Measurements from ENCODE around the gene ARHGAP6. TPM values are rescaled to one million over a fixed set of nuclear protein-coding genes. Genes with fewer than 3 reads are reported as not detected.
A peak's percentile ranks its signal among the peaks of the same experiment; 100 is the strongest.

Gene ARHGAP6
- polyA plus RNA-seq, 2 of the 4 experiments (the other 2 are of a cell fraction) = 0.04 TPM; not detected in 1

- WGBS (ENCODE audit: missing lambda C conversion rate) = 73% methylated on average over 6 of the region's 7 CpGs
- ChIA-PET POLR2A (no interaction called here), CTCF (no interaction called here)
- no peak for ATAC-seq
- Histone ChIP-seq H3K4me3 (no peak overlapping the region), H3K9me3 (no peaks in the 10 kb centered on the region), H3K27ac (no peak overlapping the region), H3K4me2 (no peak overlapping the region), H3K4me1 (no peaks in the 10 kb centered on the region)
- TF ChIP-seq KDM1A (IDR thresholded peaks at IDR 0.05; ENCODE audit: low read depth) = no peak
- no peak for TF ChIP-seq FOSL2 (IDR thresholded peaks at IDR 0.05)
- TF ChIP-seq FOSL2 (CRISPR knock-in tag; IDR thresholded peaks at IDR 0.05) = no peak
- TF ChIP-seq KDM5A (IDR thresholded peaks at IDR 0.05) = no peak
- no peak for FAIRE-seq
- DNase-seq (ENCODE audit: low read depth in 1 of 2, low spot score in 1 of 2) = no peak
These were observed 517.3 kb downstream of the ARHGAP6 start for GRCh38 chrX:11148401-11148800.

GRCh38 chrX:11146411-11146810 lies 519.3 kb downstream of the ARHGAP6 start:
- H3K4me3 ChIP-seq = no peak overlapping the region
- DNase-seq (ENCODE audit: low read depth in 1 of 2, low spot score in 1 of 2) (no peak), FAIRE-seq (no peak), ATAC-seq (no peak)
- H3K9me3 ChIP-seq = no peaks in the 10 kb centered on the region
- ChIA-PET POLR2A (no interaction called here), CTCF (no interaction called here)
- 50% methylated on average over 1 of the region's 1 CpG for WGBS (ENCODE audit: missing lambda C conversion rate)
- H3K4me1 ChIP-seq = no peaks in the 10 kb centered on the region
- no peak overlapping the region for H3K4me2 ChIP-seq
- no peak overlapping the region for H3K27ac ChIP-seq
- TF ChIP-seq CEBPB (IDR thresholded peaks at IDR 0.05) = no peak
- no peak for TF ChIP-seq SREBF2 (IDR thresholded peaks at IDR 0.05)
- TF ChIP-seq HOXB5 (CRISPR knock-in tag; IDR thresholded peaks at IDR 0.05) = no peak
- no peak for TF ChIP-seq JUN (IDR thresholded peaks at IDR 0.05)
- TF ChIP-seq EHMT2 (IDR thresholded peaks at IDR 0.05; ENCODE audit: low read depth) = no peak
- no peak for TF ChIP-seq EP300 (IDR thresholded peaks at IDR 0.05)
- TF ChIP-seq HEYL (CRISPR knock-in tag; IDR thresholded peaks at IDR 0.05) = no peak
- no peak for TF ChIP-seq KDM5A (IDR thresholded peaks at IDR 0.05)

GRCh38 chrX:11143931-11144678 lies 521.6 kb downstream of the ARHGAP6 start:
- H3K27ac ChIP-seq = no peak overlapping the region
- no peaks in the 10 kb centered on the region for H3K4me1 ChIP-seq
- DNase-seq (ENCODE audit: low read depth in 1 of 2, low spot score in 1 of 2) (peak; percentile 49 to 77), FAIRE-seq (no peak), ATAC-seq (peak; percentile 86 to 97)
- peak overlapping the region; percentile 62 for H3K4me2 ChIP-seq
- no peak overlapping the region for H3K4me3 ChIP-seq
- 20% methylated on average over 16 of the region's 20 CpGs for WGBS (ENCODE audit: missing lambda C conversion rate)
- TF ChIP-seq JUNB (IDR thresholded peaks at IDR 0.05) = no peak
- TF ChIP-seq BHLHE40 (IDR thresholded peaks at IDR 0.05; ENCODE audit: low read depth, low read length) = no peak
- no peak for TF ChIP-seq JUN (IDR thresholded peaks at IDR 0.05)
- TF ChIP-seq MAX (IDR thresholded peaks at IDR 0.05) = no peak
- no peak for TF ChIP-seq ZSCAN20 (CRISPR knock-in tag; IDR thresholded peaks at IDR 0.05)
- TF ChIP-seq SMC3 (IDR thresholded peaks at IDR 0.05) = peak; percentile 64
- no peak for TF ChIP-seq MYC (IDR thresholded peaks at IDR 0.05; ENCODE audit: borderline replicate concordance, low read length)
- no peak for TF ChIP-seq RNF2 (IDR thresholded peaks at IDR 0.05; ENCODE audit: borderline replicate concordance, low read depth)
- TF ChIP-seq CHD2 (IDR thresholded peaks at IDR 0.05; ENCODE audit: low read length, partially characterized antibody) = no peak
- TF ChIP-seq FOSB (CRISPR knock-in tag; IDR thresholded peaks at IDR 0.05) = no peak
- no peak for TF ChIP-seq FOXS1 (CRISPR knock-in tag; IDR thresholded peaks at IDR 0.05)
- no peak for TF ChIP-seq TFCP2L1 (CRISPR knock-in tag; IDR thresholded peaks at IDR 0.05)
- TF ChIP-seq RAD21 (conservative IDR thresholded peaks at IDR 0.05 in 1 of 2, IDR thresholded peaks at IDR 0.05 in 1 of 2) = peak; percentile 73 to 75
- no peak for TF ChIP-seq HDAC2 (IDR thresholded peaks at IDR 0.05)
- no peak for TF ChIP-seq CBX2 (IDR thresholded peaks at IDR 0.05; ENCODE audit: borderline replicate concordance, low read depth)
- TF ChIP-seq ZC3H11A (IDR thresholded peaks at IDR 0.05) = no peak
- no peak for TF ChIP-seq ZNF302 (CRISPR knock-in tag; IDR thresholded peaks at IDR 0.05)
- peak; percentile 60 for TF ChIP-seq CTCF (IDR thresholded peaks at IDR 0.05)
- H3K9me3 ChIP-seq = no peaks in the 10 kb centered on the region
- CTCF ChIA-PET = interaction anchor here (1.0 kb wide), 1 partner anchor 929 kb away, joined by 3 read pairs; no protein-coding TSS in a partner anchor
- POLR2A ChIA-PET = no interaction called here

All from A549 (cell line).